Activated naive CD4-positive, alpha-beta T cell treated with anti-CD3 and anti-CD28 coated beads, Interleukin-2, amount 50 U/mL, for 72 hours (primary cell): Measurements from ENCODE around the gene RBMS1. TPM values are rescaled to one million over a fixed set of nuclear protein-coding genes. Genes with fewer than 3 reads are reported as not detected.

Experiments
- ATAC-seq, 2 donors: fragments of 150-1000 bp; cut with Tn5 transposase; 2 replicates each; pipeline ENCODE4 v1.10.0; 2021; ENCODE audit warnings: mild to moderate bottlenecking in 2 of 2, moderate library complexity in 2 of 2
- DNase-seq, 2 donors: peaks; one replicate each; pipeline ENCODE4 v3.0.0; 2021 to 2022; ENCODE audit warnings: low spot score in 2 of 2
- H3K27ac Mint-ChIP-seq, 2 donors: one replicate each; pipeline ENCODE4 v1.8.0; 2022; ENCODE audit warnings: mild to moderate bottlenecking in 2 of 2, mixed read lengths in 2 of 2
- H3K36me3 Mint-ChIP-seq, 2 donors: one replicate each; pipeline ENCODE4 v1.8.0; 2022; ENCODE audit warnings: mixed read lengths in 2 of 2
- H3K9me3 Mint-ChIP-seq, 2 donors: one replicate each; pipeline ENCODE4 v1.8.0; 2022; ENCODE audit warnings: mixed read lengths in 2 of 2
- total RNA-seq, 2 donors: library from RNA; stranded (reverse); gene quantifications; one replicate each; pipeline ENCODE4 v1.2.3, GENCODE V29; 2022

RBMS1 gene
- total RNA-seq, result 10 to 100 TPM; 33.8 to 52.9 TPM

DNA sequence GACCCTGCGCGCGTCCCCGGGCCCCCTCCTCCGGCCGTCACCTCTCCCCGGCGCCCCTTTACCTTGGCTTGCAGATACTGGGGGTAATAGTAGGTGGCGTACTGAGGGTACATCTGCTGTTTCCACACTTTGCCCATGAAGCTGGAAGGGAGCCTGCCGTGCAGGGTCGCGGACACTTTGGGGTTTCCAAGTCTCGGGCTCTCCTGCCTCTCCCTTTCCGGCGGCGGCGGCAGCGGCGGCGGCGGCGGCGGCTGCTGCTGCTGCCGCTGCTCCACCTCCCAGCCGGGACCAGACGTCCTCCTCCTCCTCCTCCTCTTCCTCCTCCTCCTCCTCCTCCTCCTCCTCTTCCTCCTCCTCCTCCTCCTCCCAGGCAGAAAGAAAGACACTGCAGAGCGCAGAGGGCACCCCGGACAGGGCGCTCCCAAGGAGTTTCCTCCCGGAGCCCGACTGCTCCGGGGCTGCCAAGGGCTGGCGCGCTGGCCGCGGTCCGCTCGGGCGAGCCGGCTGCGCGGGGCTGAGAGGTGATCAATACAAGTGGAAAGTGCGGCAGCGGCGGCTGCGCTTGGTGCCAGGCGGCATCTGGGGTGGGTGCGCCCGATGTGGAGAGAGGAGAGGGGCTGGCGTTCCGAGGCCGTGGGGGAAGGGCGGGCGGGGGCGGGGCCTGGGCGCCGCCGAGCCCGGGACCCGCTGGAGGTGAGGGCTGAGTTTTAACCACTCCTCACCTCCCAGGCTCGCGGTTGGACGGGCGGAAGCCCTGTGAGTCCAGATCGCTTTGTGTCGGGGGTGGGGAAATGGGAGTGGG lies at the start of gene RBMS1:
TSS of gene RBMS1 (minus strand) at position 581 of the 802 bp plus-strand sequence. CDS start at position 137, 444 bp downstream.
- Mint-ChIP-seq H3K27ac (peak within 1 kb of the TSS; percentile 90 to 93), H3K36me3 (peaks cover 8 to 11% of the 10 kb centered on the region in 2 donors), H3K9me3 (no peaks in the 10 kb centered on the region)
- ATAC-seq, result peak; percentile 31 to 53
- DNase-seq, result peak; percentile 53 to 63

DNA sequence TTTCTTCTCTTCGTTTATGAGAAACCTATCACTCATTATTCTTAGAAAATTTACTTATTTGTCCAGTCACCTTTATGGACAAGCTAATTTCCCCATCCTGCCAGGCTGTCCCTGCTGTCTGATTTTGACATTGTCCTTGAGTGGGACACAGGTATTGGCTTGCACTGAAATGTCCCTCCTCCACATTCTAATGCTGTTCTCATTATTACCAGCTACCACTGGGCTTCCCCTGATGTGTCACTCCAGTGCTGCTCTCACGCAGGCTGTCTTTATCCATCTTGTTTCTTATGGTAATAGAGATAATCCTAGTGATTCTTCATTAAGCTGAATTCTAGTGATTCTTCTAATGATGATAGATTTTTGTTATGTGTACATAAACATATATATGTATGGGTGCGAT lies 48.1 kb upstream of the RBMS1 start:
- ATAC-seq (no peak), DNase-seq (no peak)
- no peaks in the 10 kb centered on the region for H3K36me3 Mint-ChIP-seq
- no peaks in the 10 kb centered on the region for H3K9me3 Mint-ChIP-seq
- no peak overlapping the region for H3K27ac Mint-ChIP-seq

DNA sequence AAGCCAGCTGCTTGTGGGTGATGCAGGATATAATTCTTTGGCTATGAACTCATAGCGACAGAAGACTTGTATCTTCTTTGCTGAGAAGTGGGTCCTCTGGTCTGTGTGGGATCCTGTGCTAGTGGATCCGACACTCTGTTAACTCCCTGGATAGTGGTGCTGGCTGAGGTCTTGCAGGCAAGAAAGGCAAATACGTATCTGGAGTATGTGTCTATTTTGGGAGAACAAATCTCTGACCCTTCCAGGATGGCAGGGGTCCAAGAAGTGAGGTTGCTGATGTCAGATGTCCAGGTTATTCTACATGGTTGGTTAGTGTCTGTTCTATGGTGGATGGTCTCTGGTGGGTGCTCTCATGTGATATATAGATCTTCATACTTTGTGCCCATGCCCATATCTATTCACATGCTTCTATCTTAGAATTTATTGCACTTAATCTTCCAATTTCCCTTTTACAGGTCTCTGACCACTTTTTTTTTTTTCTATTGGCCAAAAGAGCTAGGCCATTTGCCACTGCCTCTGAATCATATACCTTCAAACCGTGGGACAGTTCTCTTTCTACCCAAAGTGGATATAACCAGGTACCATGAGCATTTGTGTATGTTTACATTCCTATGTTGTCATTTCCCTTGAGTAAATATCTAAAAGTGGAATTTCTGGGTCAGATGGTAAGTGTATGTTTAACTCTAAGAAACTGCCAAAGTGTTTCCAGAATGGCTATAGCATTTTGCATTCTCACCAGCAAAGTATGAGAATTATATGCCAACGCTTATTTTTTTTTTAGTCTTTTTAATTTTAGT lies 45.1 kb upstream of the RBMS1 start:
- Mint-ChIP-seq H3K36me3 (no peaks in the 10 kb centered on the region), H3K27ac (no peak overlapping the region), H3K9me3 (peaks cover 0 to 4% of the 10 kb centered on the region in 2 donors)
- ATAC-seq (no peak), DNase-seq (no peak)

DNA sequence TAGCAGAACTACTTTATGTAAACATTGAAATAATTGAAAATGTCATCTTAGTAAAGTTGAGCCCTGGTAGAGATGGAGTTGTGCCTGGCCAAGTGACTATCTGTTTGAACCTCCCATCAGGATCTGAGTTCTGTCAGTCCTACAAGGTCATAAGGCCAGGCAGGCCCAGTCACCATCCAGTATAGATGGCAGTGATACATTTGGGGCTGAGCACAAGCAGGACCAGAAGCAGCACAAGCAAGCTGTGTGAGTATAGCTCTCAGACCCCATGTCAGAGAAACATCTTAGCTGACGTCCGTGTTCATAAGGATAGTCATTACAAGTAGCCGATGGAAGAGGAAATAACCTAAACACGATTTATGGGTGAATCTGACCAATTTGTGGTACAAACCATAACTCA lies 44.5 kb upstream of the RBMS1 start:
- H3K27ac Mint-ChIP-seq, result no peak overlapping the region
- peaks cover 0 to 4% of the 10 kb centered on the region in 2 donors for H3K9me3 Mint-ChIP-seq
- no peaks in the 10 kb centered on the region for H3K36me3 Mint-ChIP-seq
- no peak for ATAC-seq
- no peak for DNase-seq

GRCh38 chr2:160534996-160535395 lies 41.4 kb upstream of the RBMS1 start:
- Mint-ChIP-seq H3K27ac (no peak overlapping the region), H3K9me3 (peaks cover 0 to 4% of the 10 kb centered on the region in 2 donors), H3K36me3 (no peaks in the 10 kb centered on the region)
- ATAC-seq (no peak), DNase-seq (no peak)

GRCh38 chr2:160534249-160534648 lies 40.6 kb upstream of the RBMS1 start:
- no peaks in the 10 kb centered on the region for H3K36me3 Mint-ChIP-seq
- no peak overlapping the region for H3K27ac Mint-ChIP-seq
- ATAC-seq (no peak), DNase-seq (no peak)
- H3K9me3 Mint-ChIP-seq, result peaks cover 0 to 4% of the 10 kb centered on the region in 2 donors

DNA sequence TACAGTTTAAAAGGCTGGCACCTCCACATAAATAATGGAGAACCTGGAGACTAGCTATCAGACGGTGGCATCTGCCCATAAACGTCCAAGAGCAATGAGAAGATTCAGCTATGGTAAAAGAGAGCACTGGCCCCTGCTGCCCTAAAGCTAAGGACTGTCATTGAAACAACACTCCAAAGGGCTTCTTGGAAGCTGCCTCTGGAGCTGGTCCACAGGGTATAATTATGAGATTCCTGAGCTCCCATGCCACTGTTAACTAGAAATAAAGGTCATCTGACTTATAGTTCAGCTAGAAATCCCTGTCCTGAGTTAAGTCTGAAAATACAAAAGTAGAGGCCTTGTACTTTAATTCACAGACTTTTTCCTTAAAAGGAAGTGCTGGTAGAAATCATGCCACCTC lies 39.9 kb upstream of the RBMS1 start:
- H3K27ac Mint-ChIP-seq, result no peak overlapping the region
- no peak for ATAC-seq

DNA sequence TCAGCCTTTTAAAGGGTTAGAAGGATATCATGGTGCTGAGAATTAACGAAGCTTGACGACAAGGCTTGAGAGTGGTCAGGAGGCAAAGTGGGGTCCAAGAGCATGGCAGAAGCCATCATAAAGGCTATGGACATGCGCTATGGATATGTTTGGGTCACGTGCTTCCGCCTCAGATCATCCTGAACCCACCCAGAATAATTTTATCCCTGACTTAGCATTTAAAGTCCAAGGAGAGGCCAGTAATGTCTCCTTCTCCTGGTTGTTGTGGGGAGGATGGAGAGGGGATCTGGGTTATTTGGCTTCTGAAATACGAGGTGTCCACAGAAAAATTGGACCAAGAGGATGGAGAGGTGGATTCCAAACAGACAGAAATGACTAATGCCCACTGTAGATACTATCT lies 38.8 kb upstream of the RBMS1 start:
- ATAC-seq, result no peak
- peaks cover 0 to 4% of the 10 kb centered on the region in 2 donors for H3K9me3 Mint-ChIP-seq
- H3K36me3 Mint-ChIP-seq, result peaks cover 0 to 7% of the 10 kb centered on the region in 2 donors
- H3K27ac Mint-ChIP-seq, result no peak overlapping the region
- DNase-seq, result no peak

More for the DNA sequence above, 39.9 kb upstream of the RBMS1 start:
- DNase-seq, result no peak
- Mint-ChIP-seq H3K36me3 (no peaks in the 10 kb centered on the region), H3K9me3 (peaks cover 0 to 4% of the 10 kb centered on the region in 2 donors)

DNA sequence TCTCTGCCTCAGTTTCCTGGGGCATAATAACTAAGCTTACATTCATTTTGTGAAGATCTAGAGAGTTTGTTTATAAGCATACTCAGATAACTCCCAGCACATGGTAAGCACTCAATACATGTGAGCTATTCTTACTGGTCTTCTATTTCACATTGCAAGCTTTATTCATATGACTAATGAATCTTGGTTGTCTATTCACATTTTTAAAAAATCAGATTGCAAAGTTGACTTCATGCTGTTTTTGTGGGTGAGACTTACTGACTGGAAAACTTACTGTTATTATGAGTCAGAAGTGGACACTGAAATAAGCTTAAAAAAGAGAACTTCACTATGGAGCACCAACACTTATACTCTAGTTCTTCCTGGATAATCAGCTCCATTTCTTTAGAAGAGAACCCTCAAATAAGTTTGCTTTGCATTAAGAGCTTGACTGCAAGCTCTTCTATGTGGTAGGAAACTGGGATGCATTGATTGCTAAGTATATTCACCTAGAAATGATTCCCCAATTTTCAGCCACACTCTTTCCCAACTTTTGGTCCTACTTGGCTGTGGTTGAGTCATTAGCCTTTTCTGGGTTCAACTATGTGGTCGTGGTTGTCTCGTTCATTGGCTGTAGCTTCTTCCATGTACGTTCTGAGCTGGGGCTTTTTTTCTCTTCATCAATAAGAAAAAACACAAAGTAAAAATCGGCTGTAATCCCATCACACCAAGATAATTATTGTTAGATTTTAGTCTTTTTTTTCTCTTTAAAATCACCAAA lies 29.5 kb upstream of the RBMS1 start:
- DNase-seq (no peak), ATAC-seq (peak; percentile 61 to 76)
- Mint-ChIP-seq H3K27ac (no peak overlapping the region), H3K9me3 (no peaks in the 10 kb centered on the region), H3K36me3 (peaks cover 0 to 6% of the 10 kb centered on the region in 2 donors)

- Mint-ChIP-seq H3K9me3 (peaks cover 0 to 3% of the 10 kb centered on the region in 2 donors), H3K36me3 (peaks cover 0 to 10% of the 10 kb centered on the region in 2 donors), H3K27ac (no peak overlapping the region)
- DNase-seq (no peak), ATAC-seq (no peak)
Measured at GRCh38 chr2:160517731-160518130, 24.1 kb upstream of the RBMS1 start.

GRCh38 chr2:160516547-160517365 lies 23.1 kb upstream of the RBMS1 start:
- ATAC-seq (peak; percentile 81 to 92), DNase-seq (peak in 1 of 2 donors; percentile 22)
- H3K27ac Mint-ChIP-seq, result peak overlapping the region; percentile 20 to 73
- H3K9me3 Mint-ChIP-seq, result peaks cover 0 to 8% of the 10 kb centered on the region in 2 donors
- H3K36me3 Mint-ChIP-seq, result peaks cover 0 to 10% of the 10 kb centered on the region in 2 donors

GRCh38 chr2:160515120-160515519 lies 21.5 kb upstream of the RBMS1 start:
- no peak for DNase-seq
- ATAC-seq, result no peak
- Mint-ChIP-seq H3K27ac (no peak overlapping the region), H3K9me3 (peaks cover 0 to 8% of the 10 kb centered on the region in 2 donors), H3K36me3 (peaks cover 0 to 10% of the 10 kb centered on the region in 2 donors)

GRCh38 chr2:160513120-160513519 lies 19.5 kb upstream of the RBMS1 start:
- ATAC-seq (no peak), DNase-seq (no peak)
- Mint-ChIP-seq H3K27ac (no peak overlapping the region), H3K9me3 (peaks cover 0 to 8% of the 10 kb centered on the region in 2 donors), H3K36me3 (peaks cover 0 to 10% of the 10 kb centered on the region in 2 donors)

- Mint-ChIP-seq H3K9me3 (peaks cover 0 to 8% of the 10 kb centered on the region in 2 donors), H3K36me3 (peaks cover 0 to 10% of the 10 kb centered on the region in 2 donors), H3K27ac (no peak overlapping the region)
- no peak for DNase-seq
- peak in 1 of 2 donors; percentile 23 for ATAC-seq
Measured at GRCh38 chr2:160512491-160512890, 18.9 kb upstream of the RBMS1 start.

DNA sequence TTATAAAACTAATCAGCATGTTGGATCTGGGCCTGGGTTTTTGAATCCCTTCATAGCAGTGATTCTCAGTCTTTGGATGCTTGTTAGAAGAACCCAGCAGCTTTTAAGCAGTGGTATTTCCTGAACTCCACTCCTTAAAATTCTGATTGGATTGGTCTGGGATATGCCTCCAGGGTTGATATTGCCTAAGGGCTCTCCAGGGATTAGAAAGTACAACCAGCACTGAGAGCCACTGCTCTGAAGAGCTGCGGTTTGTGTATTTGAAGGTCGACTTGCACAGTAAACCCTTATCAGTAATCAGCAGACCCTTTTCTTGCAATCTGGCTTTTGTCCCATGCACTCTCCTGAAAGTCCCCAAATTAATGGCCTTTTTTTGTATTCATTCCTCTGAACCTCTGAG lies 17.0 kb upstream of the RBMS1 start:
- no peak for DNase-seq
- Mint-ChIP-seq H3K27ac (no peak overlapping the region), H3K36me3 (peaks cover 0 to 10% of the 10 kb centered on the region in 2 donors), H3K9me3 (peaks cover 0 to 8% of the 10 kb centered on the region in 2 donors)
- no peak for ATAC-seq

- Mint-ChIP-seq H3K27ac (no peak overlapping the region), H3K9me3 (peaks cover 0 to 5% of the 10 kb centered on the region in 2 donors), H3K36me3 (no peaks in the 10 kb centered on the region)
- no peak for DNase-seq
- no peak for ATAC-seq
Measured at GRCh38 chr2:160509016-160509415, 15.4 kb upstream of the RBMS1 start.
